Spleen (tissue), 7 donors: ENCODE data around the gene PTPN13.

Experiments used
- POLR2A ChIP-seq, 3 donors: fragments of 450-650 bp; IDR thresholded peaks; one replicate each; pipeline ENCODE4 v1.5.1; 2017; ENCODE audit warnings: antibody characterized with exemption in 3 of 3, mild to moderate bottlenecking in 1 of 3
- POLR2AphosphoS5 ChIP-seq, 3 donors: sonication (generic); formaldehyde crosslinking; IDR thresholded peaks; one replicate each; pipeline ENCODE4 v1.5.1; 2017; ENCODE audit warnings: antibody characterized with exemption in 3 of 3
- TF ChIP-seq, protein P1 (sequence below), 11 experiments: fragments of 200-600 bp in 7 of 11; fragments of 450-650 bp in 4 of 11; sonication (generic) in 4 of 11; IDR thresholded peaks in 8 of 11; conservative IDR thresholded peaks in 3 of 11; 1 replicate in 7 of 11; 2 replicates in 4 of 11; pipeline versions ENCODE4 v1.4.0 to v1.8.0; 2016 to 2021; ENCODE audit warnings: antibody characterized with exemption in 11 of 11, inconsistent platforms in 4 of 11, mild to moderate bottlenecking in 1 of 11
- donor health status: DM: no; HTN: no; CAD: no; lungs with moderate emphysema.
- donor health status: DM: no; HTN: no; CAD: no.
- donor health status: DM: no; HTN: no; CAD: no.

DNA sequence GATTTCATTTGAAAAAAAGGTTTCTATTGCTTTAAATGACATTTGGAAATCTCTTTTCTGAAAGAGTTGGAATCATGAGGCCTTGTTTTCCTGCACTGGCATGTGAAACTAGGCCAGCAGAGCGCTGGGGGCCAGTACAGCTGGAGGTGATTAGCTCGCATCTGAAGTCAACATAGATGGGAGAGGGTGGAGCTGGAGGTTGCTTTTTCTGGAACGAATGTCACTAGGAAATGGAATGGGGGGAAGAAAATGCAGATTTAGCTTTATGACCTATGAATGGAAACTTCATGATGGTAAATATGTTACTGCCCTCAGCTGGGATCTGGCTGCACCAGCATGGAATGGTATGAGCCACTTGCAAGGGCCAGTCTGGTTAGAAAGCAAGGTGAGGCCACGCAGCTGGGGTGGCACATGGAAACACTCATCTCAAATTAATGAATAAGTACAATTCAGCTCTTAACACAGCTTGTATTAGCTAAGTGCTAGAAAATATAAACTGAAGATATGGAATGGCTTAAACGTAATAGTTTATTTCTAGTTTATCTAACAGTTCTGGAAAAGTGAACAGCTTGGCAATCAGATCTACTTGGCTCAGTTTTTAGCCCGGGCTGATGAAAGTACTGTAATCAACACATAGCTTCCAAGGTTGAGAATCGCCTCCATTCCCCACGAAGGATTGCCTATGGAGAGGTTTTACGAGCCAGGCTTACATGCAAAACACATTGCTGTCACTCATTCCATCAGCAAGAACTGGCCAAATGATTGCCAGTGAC is 222.6 kb downstream of the PTPN13 start:
- TF ChIP-seq, protein P1, sequence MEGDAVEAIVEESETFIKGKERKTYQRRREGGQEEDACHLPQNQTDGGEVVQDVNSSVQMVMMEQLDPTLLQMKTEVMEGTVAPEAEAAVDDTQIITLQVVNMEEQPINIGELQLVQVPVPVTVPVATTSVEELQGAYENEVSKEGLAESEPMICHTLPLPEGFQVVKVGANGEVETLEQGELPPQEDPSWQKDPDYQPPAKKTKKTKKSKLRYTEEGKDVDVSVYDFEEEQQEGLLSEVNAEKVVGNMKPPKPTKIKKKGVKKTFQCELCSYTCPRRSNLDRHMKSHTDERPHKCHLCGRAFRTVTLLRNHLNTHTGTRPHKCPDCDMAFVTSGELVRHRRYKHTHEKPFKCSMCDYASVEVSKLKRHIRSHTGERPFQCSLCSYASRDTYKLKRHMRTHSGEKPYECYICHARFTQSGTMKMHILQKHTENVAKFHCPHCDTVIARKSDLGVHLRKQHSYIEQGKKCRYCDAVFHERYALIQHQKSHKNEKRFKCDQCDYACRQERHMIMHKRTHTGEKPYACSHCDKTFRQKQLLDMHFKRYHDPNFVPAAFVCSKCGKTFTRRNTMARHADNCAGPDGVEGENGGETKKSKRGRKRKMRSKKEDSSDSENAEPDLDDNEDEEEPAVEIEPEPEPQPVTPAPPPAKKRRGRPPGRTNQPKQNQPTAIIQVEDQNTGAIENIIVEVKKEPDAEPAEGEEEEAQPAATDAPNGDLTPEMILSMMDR (IDR thresholded peaks at IDR 0.05 in 8 of 11, conservative IDR thresholded peaks at IDR 0.05 in 3 of 11): no peak
- TF ChIP-seq POLR2AphosphoS5 (IDR thresholded peaks at IDR 0.05) (no peak), POLR2A (IDR thresholded peaks at IDR 0.05) (no peak)
